Cardiac muscle cell (in vitro differentiated cells and primary cell): ENCODE data around the gene CELSR1. TPM values are rescaled to one million over a fixed set of nuclear protein-coding genes. Genes with fewer than 3 reads are reported as not detected.

Experiments
- DNase-seq, 2 donors: peaks; one replicate each; pipeline versions ENCODE4 v3.0.0 to v3.0.0-alpha.2; 2010 to 2017; ENCODE audit warnings: low read depth in 1 of 2, low spot score in 1 of 2
- H3K27ac ChIP-seq: fragments of 200-600 bp; sonication (generic); 2 replicates; pipeline ENCODE4 v1.5.1; 2016
- H3K27me3 ChIP-seq: fragments of 200-600 bp; sonication (generic); 2 replicates; pipeline ENCODE4 v1.6.0; 2016; ENCODE audit warnings: control low read depth
- H3K36me3 ChIP-seq: fragments of 200-600 bp; sonication (generic); 2 replicates; pipeline ENCODE4 v1.5.1; 2016; ENCODE audit warnings: control low read depth
- H3K4me1 ChIP-seq: fragments of 200-600 bp; sonication (generic); 2 replicates; pipeline ENCODE4 v1.8.1; 2017; ENCODE audit warnings: low read depth, mild to moderate bottlenecking, mixed run types
- H3K4me3 ChIP-seq: fragments of 200-600 bp; sonication (generic); 2 replicates; pipeline ENCODE4 v1.5.1; 2016; ENCODE audit warnings: mild to moderate bottlenecking
- H3K9me3 ChIP-seq: fragments of 200-600 bp; sonication (generic); 2 replicates; pipeline ENCODE4 v1.5.1; 2017; ENCODE audit warnings: low read depth, mild to moderate bottlenecking, control low read depth
- CTCF ChIP-seq: IDR thresholded peaks from 2 replicates; pipeline ENCODE4 v1.5.1; 2012; ENCODE audit warnings: low read depth, mild to moderate bottlenecking, low read length
- polyA plus RNA-seq: library from polyadenylated mRNA; unstranded; fragments of >200 nt; fragmentation: Nextera tagmentation; extraction: Ambion mirVana; gene quantifications from 2 replicates; pipeline ENCODE4 v1.2.1, GENCODE V29; 2016
- total RNA-seq: library from RNA; depleted of rRNA; stranded (reverse); fragments of >200 nt; gene quantifications from 2 replicates; pipeline ENCODE4 v1.2.3, GENCODE V29; 2016

Gene CELSR1
- total and polyA plus RNA-seq, 2 experiments from 2014 or later: 9.0 to 37.4 TPM

DNA sequence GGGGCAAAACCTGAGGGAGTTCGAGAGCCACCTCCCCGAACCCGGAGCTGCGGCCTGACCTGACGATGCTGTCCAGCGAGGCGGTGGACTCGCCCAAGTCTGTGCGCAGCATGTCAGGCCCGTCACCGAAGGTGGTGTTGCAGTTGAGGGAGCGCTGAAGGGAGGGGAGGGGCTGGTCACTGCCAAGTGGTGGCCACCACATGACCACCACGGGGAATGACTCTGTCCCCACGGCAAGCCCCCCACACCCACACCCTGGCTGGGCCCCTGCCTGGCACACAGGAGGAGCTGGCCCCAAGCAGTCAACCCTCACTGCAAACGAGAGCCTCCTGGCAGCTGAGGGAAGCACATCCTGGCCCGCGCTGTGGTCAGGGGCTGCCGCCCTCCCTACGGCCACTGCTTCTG lies 171.1 kb downstream of the CELSR1 start:
- Histone ChIP-seq H3K4me3 (no peak overlapping the region), H3K27me3 (no peaks in the 10 kb centered on the region), H3K4me1 (peaks cover 8% of the 10 kb centered on the region), H3K9me3 (no peaks in the 10 kb centered on the region), H3K27ac (no peak overlapping the region), H3K36me3 (peaks cover 6% of the 10 kb centered on the region)
- no peak for DNase-seq
- no peak for TF ChIP-seq CTCF

GRCh38 chr22:46365166-46365624 lies 172.2 kb downstream of the CELSR1 start:
- H3K27ac ChIP-seq: no peak overlapping the region
- peaks cover under 1% of the 10 kb centered on the region for H3K4me1 ChIP-seq
- no peaks in the 10 kb centered on the region for H3K27me3 ChIP-seq
- no peak for TF ChIP-seq CTCF
- no peak for DNase-seq
- no peaks in the 10 kb centered on the region for H3K9me3 ChIP-seq
- peaks cover 6% of the 10 kb centered on the region for H3K36me3 ChIP-seq
- H3K4me3 ChIP-seq: no peak overlapping the region

DNA sequence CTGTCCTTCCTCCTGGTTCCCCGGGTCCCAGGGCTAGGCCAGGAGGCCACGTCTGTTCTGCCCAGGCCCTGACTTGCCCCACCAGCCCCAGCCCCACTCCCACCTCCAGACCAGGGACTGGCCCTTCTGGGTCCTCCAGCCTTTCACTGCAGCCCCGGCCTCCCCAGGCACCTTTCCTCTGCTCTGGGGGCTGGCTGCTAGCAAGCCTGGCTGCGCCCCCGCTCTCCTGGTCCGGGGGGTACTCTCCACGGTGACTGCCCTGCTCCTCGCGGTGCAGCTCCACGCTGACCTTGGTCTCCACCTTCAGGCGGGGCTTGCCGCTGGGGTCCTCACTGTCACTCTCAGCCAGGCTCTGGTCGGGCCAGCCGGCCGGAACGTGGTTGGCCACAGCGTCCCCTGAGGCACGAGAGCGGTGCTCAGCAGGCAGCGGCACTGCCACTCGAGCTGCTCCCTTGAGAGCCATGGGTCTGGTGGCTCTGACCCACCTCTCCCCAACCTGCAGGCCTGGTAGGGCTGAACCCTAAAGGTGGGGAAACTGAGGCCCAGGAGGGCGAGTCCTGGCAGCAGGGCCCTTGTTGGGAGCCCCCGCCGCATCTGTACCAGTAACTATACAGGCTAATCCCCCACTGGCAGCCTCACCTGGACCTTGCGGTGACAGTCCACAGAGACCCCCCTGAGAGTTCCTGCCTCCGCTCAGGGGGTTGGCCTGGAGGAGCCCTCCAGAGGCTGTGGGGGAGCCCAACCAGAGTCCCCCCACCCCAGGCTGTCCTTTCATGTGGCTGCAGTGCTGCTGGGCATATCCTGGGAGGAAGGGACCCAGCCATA lies 172.9 kb downstream of the CELSR1 start:
- DNase-seq: no peak
- H3K27me3 ChIP-seq: no peaks in the 10 kb centered on the region
- no peaks in the 10 kb centered on the region for H3K9me3 ChIP-seq
- no peaks in the 10 kb centered on the region for H3K4me1 ChIP-seq
- TF ChIP-seq CTCF: no peak
- no peak overlapping the region for H3K27ac ChIP-seq
- no peak overlapping the region for H3K4me3 ChIP-seq
- peaks cover 6% of the 10 kb centered on the region for H3K36me3 ChIP-seq

- DNase-seq: no peak
- Histone ChIP-seq H3K27ac (no peak overlapping the region), H3K4me3 (no peak overlapping the region), H3K9me3 (no peaks in the 10 kb centered on the region), H3K27me3 (no peaks in the 10 kb centered on the region), H3K36me3 (peaks cover 6% of the 10 kb centered on the region), H3K4me1 (no peaks in the 10 kb centered on the region)
- TF ChIP-seq CTCF: no peak
These were observed 173.7 kb downstream of the CELSR1 start for GRCh38 chr22:46363611-46364321.

DNA sequence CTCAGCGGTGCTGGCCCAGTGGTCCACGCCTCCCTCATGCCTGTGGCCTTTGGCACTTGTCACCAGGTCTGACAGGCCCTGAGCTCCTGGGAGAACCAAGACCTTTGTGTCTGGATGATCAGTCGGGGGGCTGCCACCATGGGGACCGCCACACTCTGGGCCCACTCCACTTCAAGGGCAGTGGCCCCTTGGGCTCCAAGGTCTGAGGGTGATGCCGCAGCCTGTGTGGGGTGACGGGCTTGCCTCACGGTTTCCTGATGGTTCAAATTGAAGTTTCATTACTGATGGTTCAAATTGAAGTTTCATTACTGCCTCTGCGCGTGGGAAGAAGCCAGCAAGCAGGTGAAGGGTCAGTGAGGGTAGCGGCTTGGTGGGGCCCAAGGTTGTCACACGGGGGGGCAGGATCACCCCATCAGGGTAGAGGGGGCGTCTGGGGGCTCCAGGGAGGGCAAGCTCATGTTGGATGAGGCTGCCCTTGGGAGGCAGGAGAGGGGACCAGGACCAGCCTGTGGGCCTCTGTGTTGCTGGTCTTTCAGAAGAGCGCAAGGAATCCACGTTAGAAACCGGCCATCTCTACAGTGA lies 174.4 kb downstream of the CELSR1 start:
- Histone ChIP-seq H3K9me3 (no peaks in the 10 kb centered on the region), H3K27ac (peak overlapping the region; percentile 48), H3K36me3 (peaks cover 6% of the 10 kb centered on the region), H3K4me3 (no peak overlapping the region), H3K4me1 (no peaks in the 10 kb centered on the region), H3K27me3 (no peaks in the 10 kb centered on the region)
- no peak for TF ChIP-seq CTCF
- DNase-seq: no peak
